ENCODE measurements around the gene LIPC. TPM values are rescaled to one million over a fixed set of nuclear protein-coding genes. Genes with fewer than 3 reads are reported as not detected.

Gene LIPC
- total and polyA plus RNA-seq, 10 of the 15 experiments (the other 5 are each of a cell fraction or from before 2014, with no cell fraction given), result 0.06 to 0.31 (median 0.16) TPM; not detected in 1

DNA sequence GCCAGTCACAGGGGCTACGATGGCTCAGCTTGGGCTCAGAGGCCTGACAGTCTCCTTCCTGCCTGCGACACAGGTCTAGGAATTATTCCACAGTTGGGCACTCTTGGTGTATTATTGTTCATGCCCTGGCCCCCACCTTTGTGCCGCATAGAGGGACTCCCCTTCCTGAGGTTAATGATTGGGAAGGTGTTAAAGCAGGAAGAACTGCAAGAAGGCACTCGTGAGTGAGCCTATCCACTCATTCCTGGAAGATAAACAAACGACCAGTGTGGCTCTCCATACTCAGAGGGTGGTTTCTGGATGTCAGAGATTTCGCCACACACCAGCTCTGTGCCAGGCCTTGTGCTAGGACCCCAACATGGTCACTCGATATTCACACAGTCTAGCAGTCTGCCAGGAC is 12.3 kb downstream of the LIPC start (continued):
- TF ChIP-seq RB1 (IDR thresholded peaks at IDR 0.05; ENCODE audit: borderline replicate concordance) (no peak), SRF (IDR thresholded peaks at IDR 0.05; ENCODE audit: low read depth in 2 of 2, low read length in 2 of 2) (no peak), EZH2 (IDR thresholded peaks at IDR 0.05; ENCODE audit: borderline replicate concordance, control insufficient read depth, low read depth, low read length) (no peak), NFYB (IDR thresholded peaks at IDR 0.05; ENCODE audit: insufficient read depth, low read depth, low read length) (no peak)

DNA sequence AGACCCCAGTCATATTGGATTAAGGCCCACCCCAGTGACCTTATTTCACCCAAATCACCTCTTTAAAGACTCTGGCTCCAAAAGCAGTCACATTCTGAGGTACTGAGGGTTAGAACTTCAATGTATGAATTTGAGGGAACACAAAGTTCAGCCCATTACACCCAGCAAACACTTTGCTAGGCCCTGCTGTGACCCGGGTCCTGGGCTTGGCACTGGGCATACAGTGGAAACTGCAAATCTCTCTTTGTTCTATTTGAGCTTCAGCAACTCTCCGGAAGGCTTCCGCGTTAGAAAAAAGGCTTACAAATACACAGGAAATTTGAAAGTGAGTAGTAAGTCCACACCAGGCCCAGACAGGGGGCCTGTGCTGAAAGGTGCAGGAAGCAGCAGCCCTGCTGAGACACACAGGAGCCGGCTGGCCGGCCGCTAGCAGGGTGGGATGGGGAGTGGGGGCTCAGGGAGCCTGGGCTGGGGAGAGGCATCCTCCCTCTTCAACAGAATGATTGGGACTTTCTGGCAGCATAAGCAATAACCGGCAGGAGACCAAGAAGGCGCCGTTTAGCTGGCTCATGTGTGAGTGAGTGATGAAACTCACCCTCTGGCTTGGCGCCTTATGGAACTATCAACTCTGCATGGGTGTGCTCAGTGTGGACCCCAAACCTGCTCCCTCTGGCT is 13.0 kb downstream of the LIPC start:
- ATAC-seq, result no peak
- FAIRE-seq, result no peak

More for the DNA sequence above, 13.0 kb downstream of the LIPC start:
- TF ChIP-seq, protein P1, sequence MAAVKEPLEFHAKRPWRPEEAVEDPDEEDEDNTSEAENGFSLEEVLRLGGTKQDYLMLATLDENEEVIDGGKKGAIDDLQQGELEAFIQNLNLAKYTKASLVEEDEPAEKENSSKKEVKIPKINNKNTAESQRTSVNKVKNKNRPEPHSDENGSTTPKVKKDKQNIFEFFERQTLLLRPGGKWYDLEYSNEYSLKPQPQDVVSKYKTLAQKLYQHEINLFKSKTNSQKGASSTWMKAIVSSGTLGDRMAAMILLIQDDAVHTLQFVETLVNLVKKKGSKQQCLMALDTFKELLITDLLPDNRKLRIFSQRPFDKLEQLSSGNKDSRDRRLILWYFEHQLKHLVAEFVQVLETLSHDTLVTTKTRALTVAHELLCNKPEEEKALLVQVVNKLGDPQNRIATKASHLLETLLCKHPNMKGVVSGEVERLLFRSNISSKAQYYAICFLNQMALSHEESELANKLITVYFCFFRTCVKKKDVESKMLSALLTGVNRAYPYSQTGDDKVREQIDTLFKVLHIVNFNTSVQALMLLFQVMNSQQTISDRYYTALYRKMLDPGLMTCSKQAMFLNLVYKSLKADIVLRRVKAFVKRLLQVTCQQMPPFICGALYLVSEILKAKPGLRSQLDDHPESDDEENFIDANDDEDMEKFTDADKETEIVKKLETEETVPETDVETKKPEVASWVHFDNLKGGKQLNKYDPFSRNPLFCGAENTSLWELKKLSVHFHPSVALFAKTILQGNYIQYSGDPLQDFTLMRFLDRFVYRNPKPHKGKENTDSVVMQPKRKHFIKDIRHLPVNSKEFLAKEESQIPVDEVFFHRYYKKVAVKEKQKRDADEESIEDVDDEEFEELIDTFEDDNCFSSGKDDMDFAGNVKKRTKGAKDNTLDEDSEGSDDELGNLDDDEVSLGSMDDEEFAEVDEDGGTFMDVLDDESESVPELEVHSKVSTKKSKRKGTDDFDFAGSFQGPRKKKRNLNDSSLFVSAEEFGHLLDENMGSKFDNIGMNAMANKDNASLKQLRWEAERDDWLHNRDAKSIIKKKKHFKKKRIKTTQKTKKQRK (IDR thresholded peaks at IDR 0.05; ENCODE audit: low read depth, low read length), result no peak
- no peak for TF ChIP-seq HCFC1 (IDR thresholded peaks at IDR 0.05; ENCODE audit: low read length)
- no peak for TF ChIP-seq POLR2AphosphoS5 (IDR thresholded peaks at IDR 0.05; ENCODE audit: low read length)
- no peak for TF ChIP-seq WRNIP1 (IDR thresholded peaks at IDR 0.05; ENCODE audit: borderline replicate concordance, low read depth, low read length)
- TF ChIP-seq CHD1 (IDR thresholded peaks at IDR 0.05; ENCODE audit: low read depth, low read length), result no peak
- no peak for TF ChIP-seq ZNF384 (IDR thresholded peaks at IDR 0.05; ENCODE audit: borderline replicate concordance, low read depth, low read length)
- no peak for TF ChIP-seq SMARCA5 (IDR thresholded peaks at IDR 0.05)
- TF ChIP-seq, protein P2, sequence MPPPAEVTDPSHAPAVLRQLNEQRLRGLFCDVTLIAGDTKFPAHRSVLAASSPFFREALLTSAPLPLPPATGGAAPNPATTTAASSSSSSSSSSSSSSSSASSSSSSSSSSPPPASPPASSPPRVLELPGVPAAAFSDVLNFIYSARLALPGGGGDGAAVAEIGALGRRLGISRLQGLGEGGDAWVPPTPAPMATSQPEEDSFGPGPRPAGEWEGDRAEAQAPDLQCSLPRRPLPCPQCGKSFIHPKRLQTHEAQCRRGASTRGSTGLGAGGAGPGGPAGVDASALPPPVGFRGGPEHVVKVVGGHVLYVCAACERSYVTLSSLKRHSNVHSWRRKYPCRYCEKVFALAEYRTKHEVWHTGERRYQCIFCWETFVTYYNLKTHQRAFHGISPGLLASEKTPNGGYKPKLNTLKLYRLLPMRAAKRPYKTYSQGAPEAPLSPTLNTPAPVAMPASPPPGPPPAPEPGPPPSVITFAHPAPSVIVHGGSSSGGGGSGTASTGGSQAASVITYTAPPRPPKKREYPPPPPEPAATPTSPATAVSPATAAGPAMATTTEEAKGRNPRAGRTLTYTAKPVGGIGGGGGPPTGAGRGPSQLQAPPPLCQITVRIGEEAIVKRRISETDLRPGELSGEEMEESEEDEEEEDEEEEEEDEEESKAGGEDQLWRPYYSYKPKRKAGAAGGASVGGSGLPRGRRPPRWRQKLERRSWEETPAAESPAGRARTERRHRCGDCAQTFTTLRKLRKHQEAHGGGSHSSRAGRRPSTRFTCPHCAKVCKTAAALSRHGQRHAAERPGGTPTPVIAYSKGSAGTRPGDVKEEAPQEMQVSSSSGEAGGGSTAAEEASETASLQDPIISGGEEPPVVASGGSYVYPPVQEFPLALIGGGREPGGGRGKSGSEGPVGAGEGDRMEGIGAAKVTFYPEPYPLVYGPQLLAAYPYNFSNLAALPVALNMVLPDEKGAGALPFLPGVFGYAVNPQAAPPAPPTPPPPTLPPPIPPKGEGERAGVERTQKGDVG (CRISPR knock-in tag; IDR thresholded peaks at IDR 0.05), result no peak
- ChIA-PET RAD21 (ENCODE audit: unreplicated experiment) (no interaction called here), POLR2A (no interaction called here), CTCF (no interaction called here), SMC1A (ENCODE audit: uncharacterized antibody, unreplicated experiment) (no interaction called here)
- Histone ChIP-seq H3K79me2 (ENCODE audit: control insufficient read depth, insufficient read depth, low read length) (no peaks in the 10 kb centered on the region), H4K20me1 (ENCODE audit: control insufficient read depth, insufficient read depth) (no peaks in the 10 kb centered on the region), H3K4me1 (ENCODE audit: control insufficient read depth, insufficient read depth, low read length) (no peaks in the 10 kb centered on the region), H3K4me2 (ENCODE audit: control insufficient read depth, insufficient read depth) (no peak overlapping the region), H2AFZ (ENCODE audit: control insufficient read depth, low read depth, low read length) (no peak overlapping the region), H3K36me3 (ENCODE audit: control insufficient read depth in 2 of 2, insufficient read depth in 2 of 2, low read length in 1 of 2) (no peaks in the 10 kb centered on the region), H3K4me3 (no peak overlapping the region), H3K27ac (ENCODE audit: control insufficient read depth, insufficient read depth) (no peak overlapping the region), H3K9ac (ENCODE audit: control insufficient read depth, insufficient read depth, low read length) (no peak overlapping the region), H3K9me3 (replicated peaks; ENCODE audit: control insufficient read depth, insufficient read depth, low read length) (no peaks in the 10 kb centered on the region), H3K27me3 (replicated peaks in 1 of 2; ENCODE audit: control insufficient read depth in 2 of 2, insufficient read depth in 2 of 2, low read length in 1 of 2) (no peaks in the 10 kb centered on the region)
- DNase-seq (ENCODE audit: low read depth, low spot score), result no peak
- intact Hi-C loops (cut with micrococcal nuclease; ENCODE audit: unreplicated experiment), result no loop called here
- WGBS (ENCODE audit: insufficient coverage, insufficient replicate concordance, low lambda C conversion rate, missing lambda C conversion rate), result 85% methylated on average over 11 of the region's 11 CpGs
- BruUV-seq (replicated peaks), result no TSS peak
- in situ Hi-C loops (cut with MboI), result no loop called here

Data from GM12878 (cell line).